Psoas muscle (tissue), 8 donors: Measurements from ENCODE around the gene COPS7B. TPM values are rescaled to one million over a fixed set of nuclear protein-coding genes. Genes with fewer than 3 reads are reported as not detected.

Experiments used
- ATAC-seq, 4 donors: fragments of 200-7000 bp; cut with Tn5 transposase; one replicate each; pipeline ENCODE4 v1.9.1; 2020; ENCODE audit warnings: moderate library complexity in 3 of 4, mild to moderate bottlenecking in 2 of 4
- DNase-seq, 2 donors: peaks; one replicate each; pipeline ENCODE4 v3.0.0-alpha.2; 2020
- H3K27ac ChIP-seq: fragments of 200-600 bp; one replicate; pipeline ENCODE4 v1.8.0; 2022
- H3K27me3 ChIP-seq, 3 donors: fragments of 200-600 bp in 1 of 3; one replicate each; pipeline versions ENCODE4 v1.6.1 to v1.8.0; 2013 to 2022; ENCODE audit warnings: low read length in 2 of 3, mild to moderate bottlenecking in 2 of 3, moderate library complexity in 1 of 3; ENCODE audit not compliant: insufficient read depth in 3 of 3
- H3K36me3 ChIP-seq, 2 donors: fragments of 200-600 bp in 1 of 2; one replicate each; pipeline versions ENCODE4 v1.6.1 to v1.8.0; 2013 to 2022; ENCODE audit warnings: low read depth in 1 of 2, mild to moderate bottlenecking in 1 of 2, moderate library complexity in 1 of 2; ENCODE audit not compliant: insufficient read depth in 1 of 2
- H3K4me1 ChIP-seq: fragments of 200-600 bp; one replicate; pipeline ENCODE4 v1.8.0; 2022
- H3K4me3 ChIP-seq: fragments of 200-600 bp; one replicate; pipeline ENCODE4 v1.8.0; 2022; ENCODE audit warnings: mild to moderate bottlenecking
- H3K9me3 ChIP-seq: fragments of 200-600 bp; one replicate; pipeline ENCODE4 v1.8.0; 2022
- CTCF ChIP-seq: fragments of 200-600 bp; IDR thresholded peaks from one replicate; pipeline ENCODE4 v1.8.0; 2022; ENCODE audit warnings: antibody characterized with exemption
- WGBS, 3 donors: extraction: QIAGEN DNeasy Blood & Tissue Kit; methylation state at CpG; one replicate each; pipeline versions ENCODE4 v1.1.6 to v1.1.7; 2013; 5-methylcytosine and 5-hydroxymethylcytosine counted together
- intact Hi-C, 2 donors: fragments of 100-400 bp; cut with DNase I; formaldehyde crosslinking; loops; one replicate each; pipeline versions ENCODE4 v1.11.0 to v1.14.2; 2022
- polyA plus RNA-seq, 3 donors: library from polyadenylated mRNA; stranded (reverse); fragments of 200-250 nt; gene quantifications; one replicate each; pipeline ENCODE4 v1.2.3, GENCODE V29; 2013
- total RNA-seq, 4 donors: library from RNA; stranded (reverse); fragmentation: NEBNext Ultra II Directional in 2 of 4; extraction: Animal tissue kit (Norgen Biotek cat#: 25700) in 2 of 4; gene quantifications; one replicate each; pipeline versions ENCODE4 v1.2.1 to v1.2.4, GENCODE V29; 2021 to 2023
- donor health status: healthy with polysubstance abuse.
- donor health status: DM: no; HTN: no; CAD: no; lungs with moderate emphysema.
- donor health status: Bipolar disorder and iron deficiency.
- donor health status: healthy.
- donor health status: DM: yes; HTN: yes; CAD: no.
- donor health status: DM: no; HTN: no; CAD: no.
- donor health status: DM: no; HTN: no; CAD: no.
- donor health status: DM: yes; HTN: yes; CAD: no.

COPS7B gene
- total and polyA plus RNA-seq, 7 donors: 16.5 to 27.8 (median 18.1) TPM

GRCh38 chr2:231781798-231782726, 4.2 kb upstream of the COPS7B start:
- 0 to 2% (median 1%) methylated on average over 12 of the region's 12 CpGs for WGBS, 3 donors
- intact Hi-C loops: loop anchor here in 1 of 2 donors (5.0 kb wide), 2 partner anchors 70 to 105 kb away; no protein-coding TSS in a partner anchor

GRCh38 chr2:231785413-231785812, 832 bp upstream of the COPS7B start:
- Histone ChIP-seq H3K4me1 (peaks cover 40% of the 10 kb centered on the region), H3K36me3 (peaks cover 0 to 24% of the 10 kb centered on the region in 2 donors), H3K4me3 (peak overlapping the region; percentile 96), H3K27ac (peak overlapping the region; percentile 82), H3K27me3 (no peaks in the 10 kb centered on the region), H3K9me3 (no peaks in the 10 kb centered on the region)
- intact Hi-C loops: no loop called here
- DNase-seq (no peak), ATAC-seq (no peak)
- no peak for TF ChIP-seq CTCF
- WGBS, 3 donors: 72 to 82% (median 82%) methylated on average over 2 of the region's 2 CpGs

More at GRCh38 chr2:231781798-231782726, 4.2 kb upstream of the COPS7B start:
- Histone ChIP-seq H3K36me3 (no peaks in the 10 kb centered on the region), H3K4me3 (peak overlapping the region; percentile 92), H3K27ac (peak overlapping the region; percentile 84), H3K27me3 (no peaks in the 10 kb centered on the region), H3K4me1 (peaks cover 28% of the 10 kb centered on the region), H3K9me3 (no peaks in the 10 kb centered on the region)
- peak in 2 of 4 donors; percentile 12 to 38 for ATAC-seq
- DNase-seq: no peak
- no peak for TF ChIP-seq CTCF

- ATAC-seq (no peak), DNase-seq (no peak)
- H3K27ac ChIP-seq: peak overlapping the region; percentile 82
- 36 to 40% (median 38%) methylated on average over 6 of the region's 6 CpGs for WGBS, 3 donors
- peaks cover 0 to 24% of the 10 kb centered on the region in 2 donors for H3K36me3 ChIP-seq
- intact Hi-C loops: no loop called here
- H3K4me3 ChIP-seq: peak overlapping the region; percentile 96
- no peak for TF ChIP-seq CTCF
- H3K4me1 ChIP-seq: peaks cover 40% of the 10 kb centered on the region
- H3K27me3 ChIP-seq: no peaks in the 10 kb centered on the region
- no peaks in the 10 kb centered on the region for H3K9me3 ChIP-seq
Measured at GRCh38 chr2:231785822-231786176, 446 bp upstream of the COPS7B start.

DNA sequence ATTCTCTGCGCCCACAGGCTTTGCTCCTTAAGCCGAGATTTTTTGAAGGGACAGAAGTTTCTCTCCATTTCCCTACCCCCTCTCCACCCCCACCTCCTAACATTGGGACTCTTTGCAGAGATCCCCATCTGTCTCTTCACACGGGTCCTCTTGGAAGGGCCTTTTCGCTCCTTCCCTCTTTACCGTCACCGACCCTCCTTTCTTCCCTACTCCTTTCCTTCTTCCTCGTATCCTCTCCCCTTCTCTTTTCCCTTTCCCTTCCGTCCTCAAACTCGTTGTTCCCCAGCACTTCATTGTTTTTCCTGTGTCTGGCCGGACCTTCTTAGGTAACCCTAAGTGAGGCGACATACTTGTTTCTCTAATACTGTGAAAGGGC, 660 bp downstream of the COPS7B start:
- no peaks in the 10 kb centered on the region for H3K9me3 ChIP-seq
- H3K27ac ChIP-seq: peak overlapping the region; percentile 82
- ATAC-seq (no peak), DNase-seq (no peak)
- WGBS, 3 donors: 7 to 12% (median 11%) methylated on average over 11 of the region's 11 CpGs
- peaks cover 0 to 35% of the 10 kb centered on the region in 2 donors for H3K36me3 ChIP-seq
- H3K4me3 ChIP-seq: peak overlapping the region; percentile 96
- H3K4me1 ChIP-seq: peaks cover 40% of the 10 kb centered on the region
- TF ChIP-seq CTCF: no peak
- intact Hi-C loops: no loop called here
- H3K27me3 ChIP-seq: no peaks in the 10 kb centered on the region
